GM12878 (cell line): ENCODE results near the gene GRK2. TPM values are rescaled to one million over a fixed set of nuclear protein-coding genes. Genes with fewer than 3 reads are reported as not detected.
A peak's percentile ranks its signal among the peaks of the same experiment; 100 is the strongest.

Source experiments
- ATAC-seq: fragments of 200-7000 bp; cut with Tn5 transposase; 3 replicates; pipeline ENCODE4 v1.9.1; 2020; ENCODE audit warnings: mild to moderate bottlenecking, moderate library complexity
- BruUV-seq: library from RNA; stranded (reverse); fragments of 400-500 nt; replicated peaks from 2 replicates; lab custom pipeline; 2021; lab: Mats Ljungman, UMichigan
- CTCF ChIA-PET: fragments of 300-600 bp; sonication (Branson Sonifier 250); formaldehyde crosslinking; extraction: SDS; loops from one replicate; lab custom pipeline; 2021; ENCODE audit warnings: inconsistent platforms; lab: Yijun Ruan, JAX
- POLR2A ChIA-PET: fragments of 350-600 bp; formaldehyde crosslinking; extraction: SDS; loops from one replicate; lab custom pipeline; 2021; ENCODE audit warnings: inconsistent platforms; lab: Charles Lee
- RAD21 ChIA-PET: fragments of 300-600 bp; sonication (Branson Sonifier 250); formaldehyde crosslinking; loops from one replicate; lab custom pipeline; 2023; ENCODE audit warnings: antibody characterized with exemption; ENCODE audit not compliant: unreplicated experiment; lab: Charles Lee
- SMC1A ChIA-PET: fragments of 300-600 bp; sonication (Branson Sonifier 250); formaldehyde crosslinking; loops from one replicate; lab custom pipeline; 2023; ENCODE audit not compliant: unreplicated experiment, uncharacterized antibody; lab: Charles Lee
- DNase-seq: peaks from one replicate; pipeline ENCODE4 v3.0.0-alpha.2; 2011; ENCODE audit warnings: low read depth, low spot score
- FAIRE-seq: peaks from 3 replicates; lab custom pipeline; 2011; peaks lifted over from hg19 to GRCh38; lab: Jason Lieb, UNC
- H2AFZ ChIP-seq: 2 replicates; pipeline ENCODE4 v1.6.0; 2011; ENCODE audit warnings: low read depth, low read length, control low read depth; ENCODE audit not compliant: control insufficient read depth
- H3K27ac ChIP-seq: 2 replicates; pipeline ENCODE4 v1.5.1; 2011; ENCODE audit warnings: control low read depth; ENCODE audit not compliant: control insufficient read depth, insufficient read depth
- H3K27me3 ChIP-seq, 2 experiments: replicated peaks in 1 of 2; 2 replicates each; pipeline versions ENCODE4 v1.6.0 to v1.6.1; 2011; ENCODE audit warnings: low read length in 1 of 2; ENCODE audit not compliant: control insufficient read depth in 2 of 2, insufficient read depth in 2 of 2
- H3K36me3 ChIP-seq, 2 experiments: 2 replicates each; pipeline ENCODE4 v1.5.1; 2011; ENCODE audit warnings: low read length in 1 of 2; ENCODE audit not compliant: control insufficient read depth in 2 of 2, insufficient read depth in 2 of 2
- H3K4me1 ChIP-seq: 2 replicates; pipeline ENCODE4 v1.6.1; 2011; ENCODE audit warnings: mild to moderate bottlenecking, low read length, moderate library complexity, mixed read lengths; ENCODE audit not compliant: control insufficient read depth, insufficient read depth
- H3K4me2 ChIP-seq: 2 replicates; pipeline ENCODE4 v1.6.0; 2011; ENCODE audit warnings: control low read depth; ENCODE audit not compliant: control insufficient read depth, insufficient read depth
- H3K4me3 ChIP-seq: fragments of 200-600 bp; sonication (generic); 2 replicates; pipeline ENCODE4 v1.5.1; 2016
- H3K79me2 ChIP-seq: 2 replicates; pipeline ENCODE4 v1.6.0; 2011; ENCODE audit warnings: low read length; ENCODE audit not compliant: control insufficient read depth, insufficient read depth
- H3K9ac ChIP-seq: 2 replicates; pipeline ENCODE4 v1.8.0; 2011; ENCODE audit warnings: low read length, control low read depth, mixed read lengths; ENCODE audit not compliant: control insufficient read depth, insufficient read depth
- H3K9me3 ChIP-seq: replicated peaks from 3 replicates; pipeline ENCODE4 v1.5.1; 2011; ENCODE audit warnings: mild to moderate bottlenecking, low read length; ENCODE audit not compliant: control insufficient read depth, insufficient read depth
- H4K20me1 ChIP-seq: 2 replicates; pipeline ENCODE4 v1.6.0; 2011; ENCODE audit not compliant: control insufficient read depth, insufficient read depth
- BCL11A ChIP-seq: IDR thresholded peaks from 2 replicates; pipeline ENCODE4 v1.6.1; 2011; ENCODE audit warnings: low read depth, low read length
- BHLHE40 ChIP-seq, 2 experiments: fragments of 450-650 bp in 1 of 2; IDR thresholded peaks; 2 replicates each; pipeline ENCODE4 v1.6.1; 2011 to 2017; ENCODE audit warnings: low read depth in 2 of 2, borderline replicate concordance in 1 of 2, improper control_type of control experiment in 1 of 2, low read length in 1 of 2, mild to moderate bottlenecking in 1 of 2
- DPF2 ChIP-seq: fragments of 450-650 bp; IDR thresholded peaks from 2 replicates; pipeline ENCODE4 v1.6.1; 2017; ENCODE audit warnings: mild to moderate bottlenecking
- EP300 ChIP-seq, 2 experiments: fragments of 150-350 bp in 1 of 2; IDR thresholded peaks; 2 replicates each; pipeline ENCODE4 v1.6.1; 2011 to 2012; ENCODE audit warnings: low read depth in 2 of 2, low read length in 2 of 2, borderline replicate concordance in 1 of 2, improper control_type of control experiment in 1 of 2, inconsistent platforms in 1 of 2; ENCODE audit not compliant: control insufficient read depth in 1 of 2
- ETV6 ChIP-seq, 2 experiments: fragments of 450-650 bp in 1 of 2; IDR thresholded peaks in 1 of 2; conservative IDR thresholded peaks in 1 of 2; 2 replicates each; pipeline ENCODE4 v1.6.1; 2014; ENCODE audit warnings: antibody characterized with exemption in 1 of 2, borderline replicate concordance in 1 of 2, low read depth in 1 of 2, mild to moderate bottlenecking in 1 of 2, moderate library complexity in 1 of 2
- GATAD2B ChIP-seq: fragments of 450-650 bp; conservative IDR thresholded peaks from 2 replicates; pipeline ENCODE4 v1.6.1; 2017; ENCODE audit warnings: low read depth, mild to moderate bottlenecking, moderate library complexity
- HDAC6 ChIP-seq: fragments of 200-600 bp; sonication (generic); IDR thresholded peaks from one replicate; pipeline ENCODE4 v1.8.0; 2017; ENCODE audit warnings: antibody characterized with exemption; ENCODE audit not compliant: unreplicated experiment
- PAX8 ChIP-seq: fragments of 450-650 bp; IDR thresholded peaks from 2 replicates; pipeline ENCODE4 v1.6.1; 2017; ENCODE audit warnings: mild to moderate bottlenecking, moderate library complexity
- POU2F2 ChIP-seq: IDR thresholded peaks from 3 replicates; pipeline ENCODE4 v1.6.1; 2011; ENCODE audit warnings: low read depth, mild to moderate bottlenecking, low read length, borderline replicate concordance
- TARDBP ChIP-seq: IDR thresholded peaks from 2 replicates; pipeline ENCODE4 v1.6.1; 2016; ENCODE audit warnings: borderline replicate concordance
- YY1 ChIP-seq: IDR thresholded peaks from 2 replicates; pipeline ENCODE4 v1.6.1; 2011; ENCODE audit warnings: low read depth, mild to moderate bottlenecking, low read length
- whole genome bisulfite sequencing: methylation state at CpG from one replicate; pipeline ENCODE4 v1.1.6; 2016; ENCODE audit warnings: low lambda C conversion rate; ENCODE audit not compliant: insufficient replicate concordance, insufficient coverage; ENCODE audit errors: missing lambda C conversion rate; 5-methylcytosine and 5-hydroxymethylcytosine counted together
- in situ Hi-C: fragments of 300-500 bp; cut with MboI; formaldehyde crosslinking; loops from 9 replicates; pipeline ENCODE4 v1.14.3; 2018; ENCODE audit warnings: mixed read lengths
- intact Hi-C: fragments of 100-400 bp; cut with micrococcal nuclease; formaldehyde crosslinking; loops from one replicate; pipeline ENCODE4 v1.14.2; 2022; ENCODE audit not compliant: unreplicated experiment
- polyA plus RNA-seq, 11 experiments: library from polyadenylated mRNA; depleted of rRNA in 4 of 11; unstranded in 6 of 11; stranded (reverse) in 5 of 11; fragments of >200 nt; fragmentation: Nextera tagmentation in 4 of 11; fragmentation: Illumina TruSeq in 1 of 11; extraction: Ambion mirVana in 4 of 11; extraction: Trizol in 1 of 11; gene quantifications; 1 replicate in 1 of 11; 2 replicates in 10 of 11; pipeline versions ENCODE4 v1.2.1 to v1.2.3, GENCODE V29; 2011 to 2016; ENCODE audit warnings: inconsistent platforms in 2 of 11, missing spikeins in 2 of 11, low read depth in 1 of 11
- total RNA-seq, 4 experiments: library from RNA; depleted of rRNA in 3 of 4; stranded (reverse); fragments of >200 nt in 3 of 4; fragmentation: Illumina TruSeq in 1 of 4; extraction: Trizol in 1 of 4; gene quantifications; 2 replicates each; pipeline versions ENCODE4 v1.2.1 to v1.2.3, GENCODE V29; 2013 to 2021
- TF ChIP-seq, protein P1 (sequence below): fragments of 450-650 bp; IDR thresholded peaks from 2 replicates; pipeline ENCODE4 v1.6.1; 2017; ENCODE audit warnings: mild to moderate bottlenecking, moderate library complexity
- TF ChIP-seq, protein P2 (sequence below): IDR thresholded peaks from 2 replicates; pipeline ENCODE4 v1.6.1; 2011; ENCODE audit warnings: low read depth, mild to moderate bottlenecking, low read length, moderate library complexity, borderline replicate concordance; ENCODE audit errors: extremely low read depth
- TF ChIP-seq, protein P3 (sequence below): fragments of 450-650 bp; formaldehyde crosslinking; IDR thresholded peaks from 2 replicates; pipeline ENCODE4 v1.4.0; 2022; ENCODE audit warnings: mild to moderate bottlenecking, moderate library complexity

Gene GRK2
- total and polyA plus RNA-seq, 10 of the 15 experiments (the other 5 are each of a cell fraction or from before 2014, with no cell fraction given): 1.0 to 160 (median 66.1) TPM

DNA sequence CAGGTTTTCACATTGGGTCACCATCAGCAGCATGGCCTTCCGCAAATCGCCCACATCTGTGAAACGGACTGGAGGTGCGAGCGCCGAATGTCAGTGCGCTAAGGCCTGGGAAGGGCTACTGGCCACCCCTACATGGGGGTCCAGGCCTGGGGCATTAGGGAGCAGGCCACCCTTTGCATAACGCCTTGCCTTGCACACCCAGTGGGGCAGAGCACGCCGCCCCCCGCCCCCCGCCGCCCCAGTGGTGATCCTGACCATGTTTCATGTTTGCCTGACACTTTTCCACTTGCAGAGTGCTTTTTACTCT, 2.6 kb downstream of the GRK2 start:
- Histone ChIP-seq H3K4me1 (peaks cover 58% of the 10 kb centered on the region), H3K27me3 (no peaks in the 10 kb centered on the region), H2AFZ (no peak overlapping the region), H3K9ac (peak overlapping the region; percentile 77), H4K20me1 (no peaks in the 10 kb centered on the region), H3K79me2 (peaks cover 78% of the 10 kb centered on the region), H3K4me2 (peak overlapping the region; percentile 100), H3K27ac (peak overlapping the region; percentile 98), H3K4me3 (peak overlapping the region; percentile 81), H3K9me3 (no peaks in the 10 kb centered on the region), H3K36me3 (peaks cover 5 to 6% of the 10 kb centered on the region in 2 experiments; a peak in 3 of 4 replicates)
- 2% methylated on average over 13 of the region's 13 CpGs for WGBS
- RAD21 ChIA-PET: interaction anchor here (0.6 to 6.6 kb wide), 3 partner anchors 9 to 263 kb away, joined by 3 to 33 read pairs (median 6); no protein-coding TSS in a partner anchor
- in situ Hi-C loops: no loop called here
- SMC1A ChIA-PET: interaction anchor here (0.6 to 6.1 kb wide), 4 partner anchors 19 to 105 kb away, joined by 3 to 35 read pairs (median 4); partner anchors contain the start of gene ANKRD13D
- CTCF ChIA-PET: interaction anchor here (1.0 to 4.9 kb wide), 6 partner anchors 8 to 88 kb away, joined by 5 to 31 read pairs (median 14); partner anchors contain the start of genes ANKRD13D and POLD4
- no peak for DNase-seq
- POLR2A ChIA-PET: interaction anchor here (1.3 to 4.8 kb wide), 6 partner anchors 8 to 133 kb away, joined by 3 to 46 read pairs (median 20); partner anchors contain the start of genes ANKRD13D, POLD4 and PPP1CA
- FAIRE-seq: no peak
- BruUV-seq: no TSS peak
- intact Hi-C loops: loop anchor here (1.0 to 10.0 kb wide), 4 partner anchors 8 to 216 kb away; partner anchors contain the start of gene AIP
- ATAC-seq: no peak
- TF ChIP-seq YY1 (no peak), HDAC6 (no peak), EP300 (IDR thresholded peaks at IDR 0.05; ENCODE audit: borderline replicate concordance in 1 of 2, control insufficient read depth in 1 of 2, low read depth in 2 of 2, low read length in 2 of 2) (no peak), BHLHE40 (IDR thresholded peaks at IDR 0.05; ENCODE audit: borderline replicate concordance in 1 of 2, low read depth in 2 of 2, low read length in 1 of 2) (no peak), TARDBP (no peak), GATAD2B (no peak), DPF2 (no peak), BCL11A (no peak), PAX8 (no peak), ETV6 (conservative IDR thresholded peaks at IDR 0.05 in 1 of 2, IDR thresholded peaks at IDR 0.05 in 1 of 2; ENCODE audit: borderline replicate concordance in 1 of 2, low read depth in 1 of 2) (no peak), POU2F2 (no peak)
- TF ChIP-seq, protein P1, sequence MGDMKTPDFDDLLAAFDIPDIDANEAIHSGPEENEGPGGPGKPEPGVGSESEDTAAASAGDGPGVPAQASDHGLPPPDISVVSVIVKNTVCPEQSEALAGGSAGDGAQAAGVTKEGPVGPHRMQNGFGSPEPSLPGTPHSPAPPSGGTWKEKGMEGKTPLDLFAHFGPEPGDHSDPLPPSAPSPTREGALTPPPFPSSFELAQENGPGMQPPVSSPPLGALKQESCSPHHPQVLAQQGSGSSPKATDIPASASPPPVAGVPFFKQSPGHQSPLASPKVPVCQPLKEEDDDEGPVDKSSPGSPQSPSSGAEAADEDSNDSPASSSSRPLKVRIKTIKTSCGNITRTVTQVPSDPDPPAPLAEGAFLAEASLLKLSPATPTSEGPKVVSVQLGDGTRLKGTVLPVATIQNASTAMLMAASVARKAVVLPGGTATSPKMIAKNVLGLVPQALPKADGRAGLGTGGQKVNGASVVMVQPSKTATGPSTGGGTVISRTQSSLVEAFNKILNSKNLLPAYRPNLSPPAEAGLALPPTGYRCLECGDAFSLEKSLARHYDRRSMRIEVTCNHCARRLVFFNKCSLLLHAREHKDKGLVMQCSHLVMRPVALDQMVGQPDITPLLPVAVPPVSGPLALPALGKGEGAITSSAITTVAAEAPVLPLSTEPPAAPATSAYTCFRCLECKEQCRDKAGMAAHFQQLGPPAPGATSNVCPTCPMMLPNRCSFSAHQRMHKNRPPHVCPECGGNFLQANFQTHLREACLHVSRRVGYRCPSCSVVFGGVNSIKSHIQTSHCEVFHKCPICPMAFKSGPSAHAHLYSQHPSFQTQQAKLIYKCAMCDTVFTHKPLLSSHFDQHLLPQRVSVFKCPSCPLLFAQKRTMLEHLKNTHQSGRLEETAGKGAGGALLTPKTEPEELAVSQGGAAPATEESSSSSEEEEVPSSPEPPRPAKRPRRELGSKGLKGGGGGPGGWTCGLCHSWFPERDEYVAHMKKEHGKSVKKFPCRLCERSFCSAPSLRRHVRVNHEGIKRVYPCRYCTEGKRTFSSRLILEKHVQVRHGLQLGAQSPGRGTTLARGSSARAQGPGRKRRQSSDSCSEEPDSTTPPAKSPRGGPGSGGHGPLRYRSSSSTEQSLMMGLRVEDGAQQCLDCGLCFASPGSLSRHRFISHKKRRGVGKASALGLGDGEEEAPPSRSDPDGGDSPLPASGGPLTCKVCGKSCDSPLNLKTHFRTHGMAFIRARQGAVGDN: no peak
- TF ChIP-seq, protein P2, sequence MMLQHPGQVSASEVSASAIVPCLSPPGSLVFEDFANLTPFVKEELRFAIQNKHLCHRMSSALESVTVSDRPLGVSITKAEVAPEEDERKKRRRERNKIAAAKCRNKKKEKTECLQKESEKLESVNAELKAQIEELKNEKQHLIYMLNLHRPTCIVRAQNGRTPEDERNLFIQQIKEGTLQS: no peak
- TF ChIP-seq, protein P3, sequence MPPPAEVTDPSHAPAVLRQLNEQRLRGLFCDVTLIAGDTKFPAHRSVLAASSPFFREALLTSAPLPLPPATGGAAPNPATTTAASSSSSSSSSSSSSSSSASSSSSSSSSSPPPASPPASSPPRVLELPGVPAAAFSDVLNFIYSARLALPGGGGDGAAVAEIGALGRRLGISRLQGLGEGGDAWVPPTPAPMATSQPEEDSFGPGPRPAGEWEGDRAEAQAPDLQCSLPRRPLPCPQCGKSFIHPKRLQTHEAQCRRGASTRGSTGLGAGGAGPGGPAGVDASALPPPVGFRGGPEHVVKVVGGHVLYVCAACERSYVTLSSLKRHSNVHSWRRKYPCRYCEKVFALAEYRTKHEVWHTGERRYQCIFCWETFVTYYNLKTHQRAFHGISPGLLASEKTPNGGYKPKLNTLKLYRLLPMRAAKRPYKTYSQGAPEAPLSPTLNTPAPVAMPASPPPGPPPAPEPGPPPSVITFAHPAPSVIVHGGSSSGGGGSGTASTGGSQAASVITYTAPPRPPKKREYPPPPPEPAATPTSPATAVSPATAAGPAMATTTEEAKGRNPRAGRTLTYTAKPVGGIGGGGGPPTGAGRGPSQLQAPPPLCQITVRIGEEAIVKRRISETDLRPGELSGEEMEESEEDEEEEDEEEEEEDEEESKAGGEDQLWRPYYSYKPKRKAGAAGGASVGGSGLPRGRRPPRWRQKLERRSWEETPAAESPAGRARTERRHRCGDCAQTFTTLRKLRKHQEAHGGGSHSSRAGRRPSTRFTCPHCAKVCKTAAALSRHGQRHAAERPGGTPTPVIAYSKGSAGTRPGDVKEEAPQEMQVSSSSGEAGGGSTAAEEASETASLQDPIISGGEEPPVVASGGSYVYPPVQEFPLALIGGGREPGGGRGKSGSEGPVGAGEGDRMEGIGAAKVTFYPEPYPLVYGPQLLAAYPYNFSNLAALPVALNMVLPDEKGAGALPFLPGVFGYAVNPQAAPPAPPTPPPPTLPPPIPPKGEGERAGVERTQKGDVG (CRISPR knock-in tag): no peak
